IMR-90 (cell line): ENCODE results near the gene YJU2. TPM values are rescaled to one million over a fixed set of nuclear protein-coding genes. Genes with fewer than 3 reads are reported as not detected.

Source experiments
- ATAC-seq: fragments of 200-7000 bp; cut with Tn5 transposase; 2 replicates; pipeline ENCODE4 v1.9.1; 2020; ENCODE audit warnings: low read depth, mild to moderate bottlenecking, moderate library complexity
- BruUV-seq: library from RNA; stranded (reverse); fragments of 400-500 nt; replicated peaks from 2 replicates; lab custom pipeline; 2021; lab: Mats Ljungman, UMichigan
- CTCF ChIA-PET: fragments of 300-600 bp; formaldehyde crosslinking; extraction: SDS; loops from one replicate; lab custom pipeline; 2021; ENCODE audit warnings: antibody characterized with exemption; lab: Yijun Ruan, JAX
- POLR2A ChIA-PET: fragments of 300-600 bp; sonication (Branson Sonifier 250); formaldehyde crosslinking; loops from one replicate; lab custom pipeline; 2022; ENCODE audit warnings: antibody characterized with exemption; ENCODE audit not compliant: unreplicated experiment; lab: Charles Lee
- DNase-seq: peaks from one replicate; pipeline ENCODE4 v3.0.0; 2013
- H2AFZ ChIP-seq: replicated peaks from 2 replicates; pipeline ENCODE3; 2013; ENCODE audit warnings: low read length, mild to moderate bottlenecking; ENCODE audit not compliant: poor library complexity
- H2AK5ac ChIP-seq: 2 replicates; pipeline ENCODE4 v1.6.1; 2013; ENCODE audit warnings: low read depth, low read length, inconsistent platforms
- H2AK9ac ChIP-seq: replicated peaks from 2 replicates; pipeline ENCODE3; 2013; ENCODE audit warnings: mild to moderate bottlenecking, low read depth, low read length, moderate library complexity; ENCODE audit not compliant: poor library complexity
- H2BK120ac ChIP-seq: 2 replicates; pipeline ENCODE4 v1.6.1; 2013; ENCODE audit warnings: low read depth, low read length, inconsistent platforms
- H2BK15ac ChIP-seq: 3 replicates; pipeline ENCODE4 v1.6.1; 2013; ENCODE audit warnings: low read depth, low read length, inconsistent platforms
- H2BK20ac ChIP-seq: 2 replicates; pipeline ENCODE4 v1.6.1; 2013; ENCODE audit warnings: low read depth, mild to moderate bottlenecking, inconsistent platforms, low read length, moderate library complexity
- H2BK5ac ChIP-seq: 2 replicates; pipeline ENCODE4 v1.6.1; 2013; ENCODE audit warnings: mild to moderate bottlenecking, low read depth, low read length, inconsistent platforms; ENCODE audit not compliant: poor library complexity, severe bottlenecking
- H3K14ac ChIP-seq: replicated peaks from 2 replicates; pipeline ENCODE4 v1.6.1; 2013; ENCODE audit warnings: low read depth, low read length, inconsistent platforms
- H3K18ac ChIP-seq: 2 replicates; pipeline ENCODE4 v1.6.1; 2013; ENCODE audit warnings: low read depth, low read length, control low read depth
- H3K23ac ChIP-seq: 2 replicates; pipeline ENCODE4 v1.6.1; 2013; ENCODE audit warnings: low read depth, low read length, inconsistent platforms
- H3K27ac ChIP-seq: 2 replicates; pipeline ENCODE4 v1.5.1; 2013; ENCODE audit warnings: mild to moderate bottlenecking, control low read depth, low read length; ENCODE audit not compliant: insufficient read depth
- H3K27me3 ChIP-seq: 2 replicates; pipeline ENCODE4 v1.6.1; 2013; ENCODE audit warnings: low read length; ENCODE audit not compliant: control insufficient read depth, insufficient read depth
- H3K36me3 ChIP-seq: 2 replicates; pipeline ENCODE4 v1.6.1; 2013; ENCODE audit warnings: low read length, mixed read lengths; ENCODE audit not compliant: control insufficient read depth, insufficient read depth
- H3K4ac ChIP-seq: 2 replicates; pipeline ENCODE4 v1.6.1; 2013; ENCODE audit warnings: low read depth, low read length, inconsistent platforms
- H3K4me1 ChIP-seq: 2 replicates; pipeline ENCODE4 v1.6.1; 2013; ENCODE audit warnings: low read length, mixed read lengths; ENCODE audit not compliant: control insufficient read depth, insufficient read depth
- H3K4me2 ChIP-seq: 2 replicates; pipeline ENCODE4 v1.6.1; 2013; ENCODE audit warnings: low read depth, mild to moderate bottlenecking, control low read depth, low read length, moderate library complexity
- H3K4me3 ChIP-seq: 2 replicates; pipeline ENCODE4 v1.5.1; 2013; ENCODE audit warnings: low read depth, mild to moderate bottlenecking, control low read depth, low read length, moderate library complexity; ENCODE audit not compliant: insufficient read depth
- H3K56ac ChIP-seq: 2 replicates; pipeline ENCODE4 v1.6.1; 2013; ENCODE audit warnings: low read length, inconsistent platforms; ENCODE audit not compliant: insufficient read depth; ENCODE audit errors: extremely low read depth
- H3K79me1 ChIP-seq, 2 experiments: 2 replicates each; pipeline ENCODE4 v1.6.1; 2013; ENCODE audit warnings: low read length in 2 of 2, inconsistent platforms in 1 of 2, low read depth in 1 of 2
- H3K9ac ChIP-seq: 2 replicates; pipeline ENCODE4 v1.6.1; 2013; ENCODE audit warnings: low read depth, low read length, control low read depth
- H3K9me1 ChIP-seq: 2 replicates; pipeline ENCODE4 v1.6.1; 2013; ENCODE audit warnings: low read length, inconsistent platforms; ENCODE audit not compliant: insufficient read depth
- H3K9me3 ChIP-seq: 2 replicates; pipeline ENCODE4 v1.6.1; 2013; ENCODE audit warnings: low read length; ENCODE audit not compliant: control insufficient read depth, insufficient read depth
- H4K20me1 ChIP-seq: 2 replicates; pipeline ENCODE4 v1.6.1; 2013; ENCODE audit warnings: low read length, inconsistent platforms; ENCODE audit not compliant: insufficient read depth
- H4K5ac ChIP-seq: 2 replicates; pipeline ENCODE4 v1.6.1; 2013; ENCODE audit warnings: mild to moderate bottlenecking, low read depth, low read length, control low read depth
- H4K8ac ChIP-seq, 2 experiments: 2 replicates each; pipeline ENCODE4 v1.6.1; 2013; ENCODE audit warnings: low read depth in 2 of 2, low read length in 2 of 2, control low read depth in 1 of 2, inconsistent platforms in 1 of 2
- H4K91ac ChIP-seq: 2 replicates; pipeline ENCODE4 v1.6.1; 2013; ENCODE audit warnings: low read depth, low read length, inconsistent platforms; ENCODE audit not compliant: insufficient read depth
- FOS ChIP-seq: fragments of 150-350 bp; IDR thresholded peaks from 2 replicates; pipeline ENCODE4 v1.6.1; 2016; ENCODE audit warnings: low read depth, low read length
- MXI1 ChIP-seq: IDR thresholded peaks from 2 replicates; pipeline ENCODE4 v1.6.1; 2012; ENCODE audit warnings: low read depth, mild to moderate bottlenecking, low read length, moderate library complexity, borderline replicate concordance
- RCOR1 ChIP-seq: IDR thresholded peaks from 2 replicates; pipeline ENCODE4 v1.6.1; 2012; ENCODE audit warnings: mild to moderate bottlenecking, low read length, improper control_type of control experiment; ENCODE audit not compliant: insufficient replicate concordance
- WGBS, 2 experiments: methylation state at CpG; one replicate each; pipeline versions ENCODE4 v1.1.5 to v1.1.7; 2013; ENCODE audit warnings: missing lambda C conversion rate in 2 of 2; ENCODE audit not compliant: insufficient read length in 1 of 2; ENCODE audit errors: extremely low coverage in 2 of 2; 5-methylcytosine and 5-hydroxymethylcytosine counted together
- dilution Hi-C: fragments of 300-500 bp; cut with HindIII; formaldehyde crosslinking; loops from one replicate; pipeline ENCODE4 v1.14.3; 2018; ENCODE audit warnings: low sequenced_read_pairs; ENCODE audit not compliant: unreplicated experiment
- in situ Hi-C: fragments of 300-500 bp; cut with MboI; formaldehyde crosslinking; loops from 3 replicates; pipeline ENCODE4 v1.14.3; 2019; ENCODE audit warnings: low sequenced_read_pairs, inconsistent platforms, mixed read lengths
- intact Hi-C: fragments of 100-400 bp; cut with micrococcal nuclease; formaldehyde crosslinking; loops from 2 replicates; pipeline ENCODE4 v1.10.0; 2022
- polyA plus RNA-seq, 3 experiments: library from polyadenylated mRNA; depleted of rRNA; stranded (reverse); fragments of >200 nt; gene quantifications; 2 replicates each; pipeline ENCODE4 v1.2.3, GENCODE V29; 2012; ENCODE audit warnings: low replicate concordance in 1 of 3
- total RNA-seq: library from RNA; depleted of rRNA; stranded (reverse); fragments of >200 nt; gene quantifications from 2 replicates; pipeline ENCODE4 v1.2.3, GENCODE V29; 2012
- TF ChIP-seq, protein P1 (sequence below): fragments of 150-350 bp; IDR thresholded peaks from 2 replicates; pipeline ENCODE4 v1.6.1; 2017; ENCODE audit warnings: mild to moderate bottlenecking, antibody characterized with exemption, low read length, low read depth

Gene YJU2
- total and polyA plus RNA-seq, 2 of the 4 experiments (the other 2 are of a cell fraction), result 15.6 to 18.9 TPM

DNA sequence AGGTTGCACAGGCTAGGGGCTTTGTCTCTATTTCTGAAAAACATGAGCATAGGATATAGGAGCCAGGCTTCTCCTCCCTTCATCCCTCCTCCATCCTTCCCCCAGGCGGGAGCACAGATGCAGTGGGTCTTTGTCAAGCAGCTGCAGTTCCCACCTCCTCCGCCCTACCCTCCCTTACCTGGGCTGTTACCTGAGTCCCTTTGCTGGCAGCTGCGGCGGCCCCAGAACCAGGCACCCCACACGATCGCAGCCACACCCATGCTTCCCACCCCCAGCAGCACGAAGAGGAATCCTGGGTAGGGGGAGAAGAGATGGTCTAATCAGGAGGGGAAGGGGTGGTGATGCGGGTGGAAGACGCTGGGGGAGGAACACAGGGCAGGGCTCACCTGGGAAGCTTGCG, 47.5 kb downstream of the YJU2 start:
- DNase-seq, result no peak
- Histone ChIP-seq H3K79me1 (no peaks in the 10 kb centered on the region), H2BK20ac (no peak overlapping the region), H2AK9ac (no peak overlapping the region), H3K23ac (no peak overlapping the region), H3K4me3 (no peak overlapping the region), H3K4me1 (peaks cover 3% of the 10 kb centered on the region; the same call in 1 of the 2 replicates), H2BK120ac (no peak overlapping the region), H4K91ac (no peak overlapping the region), H2AFZ (no peak overlapping the region), H3K9ac (no peak overlapping the region), H3K56ac (no peak overlapping the region), H3K27ac (no peak overlapping the region), H3K9me3 (no peaks in the 10 kb centered on the region), H3K36me3 (no peaks in the 10 kb centered on the region), H4K20me1 (no peaks in the 10 kb centered on the region), H2BK5ac (no peak overlapping the region), H2AK5ac (no peak overlapping the region), H2BK15ac (no peak overlapping the region), H3K14ac (no peak overlapping the region), H3K18ac (no peak overlapping the region), H3K9me1 (no peaks in the 10 kb centered on the region), H4K8ac (no peak overlapping the region), H3K4ac (no peak overlapping the region), H3K27me3 (peaks cover 16% of the 10 kb centered on the region), H4K5ac (no peak overlapping the region), H3K4me2 (no peak overlapping the region)
- ATAC-seq, result no peak
- BruUV-seq, result no TSS peak
- CTCF ChIA-PET, result no interaction called here
- intact Hi-C loops (no loop called here), dilution Hi-C loops (no loop called here), in situ Hi-C loops (no loop called here)
- WGBS, 2 experiments, result 10% methylated on average over 2 of the region's 10 CpGs; no CpG with 5 or more reads in 1 of the 2 experiments
- TF ChIP-seq, protein P1, sequence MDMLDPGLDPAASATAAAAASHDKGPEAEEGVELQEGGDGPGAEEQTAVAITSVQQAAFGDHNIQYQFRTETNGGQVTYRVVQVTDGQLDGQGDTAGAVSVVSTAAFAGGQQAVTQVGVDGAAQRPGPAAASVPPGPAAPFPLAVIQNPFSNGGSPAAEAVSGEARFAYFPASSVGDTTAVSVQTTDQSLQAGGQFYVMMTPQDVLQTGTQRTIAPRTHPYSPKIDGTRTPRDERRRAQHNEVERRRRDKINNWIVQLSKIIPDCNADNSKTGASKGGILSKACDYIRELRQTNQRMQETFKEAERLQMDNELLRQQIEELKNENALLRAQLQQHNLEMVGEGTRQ, result no peak
- TF ChIP-seq RCOR1, result no peak
- no peak for TF ChIP-seq FOS
- no peak for TF ChIP-seq MXI1
- POLR2A ChIA-PET, result no interaction called here
